HCT116 (cell line): ENCODE data around the gene XRCC2. TPM values are rescaled to one million over a fixed set of nuclear protein-coding genes. Genes with fewer than 3 reads are reported as not detected.

Experiments
- ATAC-seq: fragments of 200-7000 bp; cut with Tn5 transposase; 2 replicates; pipeline ENCODE4 v1.9.1; 2020; ENCODE audit warnings: mild to moderate bottlenecking, moderate library complexity
- BruUV-seq: library from RNA; stranded (reverse); fragments of 400-500 nt; replicated peaks from 2 replicates; lab custom pipeline; 2021; lab: Mats Ljungman, UMichigan
- CTCF ChIA-PET: fragments of 300-600 bp; sonication (Branson Sonifier 250); formaldehyde crosslinking; loops from one replicate; lab custom pipeline; 2021; ENCODE audit warnings: antibody characterized with exemption; lab: Charles Lee
- POLR2A ChIA-PET: fragments of 300-600, 350-600 bp; sonication (Branson Sonifier 250); formaldehyde crosslinking; loops from one replicate; lab custom pipeline; 2021; ENCODE audit warnings: antibody characterized with exemption; lab: Charles Lee
- RAD21 ChIA-PET, 2 experiments: fragments of 300-600 bp; sonication (Branson Sonifier 250); formaldehyde crosslinking; loops; one replicate each; lab custom pipeline; 2023; ENCODE audit warnings: low total read pairs in 2 of 2; ENCODE audit not compliant: uncharacterized antibody in 2 of 2, unreplicated experiment in 2 of 2, low non-redundant PET in 1 of 2; lab: Charles Lee
- DNase-seq: peaks from one replicate; pipeline ENCODE4 v3.0.0-alpha.2; 2010; ENCODE audit warnings: low read depth, low spot score
- H2AFZ ChIP-seq: fragments of 200-600 bp; shearing (Covaris generic), sonication (generic); 2 replicates; pipeline ENCODE4 v1.6.1; 2017; ENCODE audit warnings: low read depth, mixed run types, mixed read lengths, antibody characterized with exemption, low read length; ENCODE audit not compliant: poor library complexity, severe bottlenecking
- H3K27ac ChIP-seq: 2 replicates; pipeline ENCODE4 v1.5.1; 2012; ENCODE audit warnings: low read depth, low read length
- H3K27me3 ChIP-seq: fragments of 200-600 bp; sonication (generic); 2 replicates; pipeline ENCODE4 v1.6.1; 2016; ENCODE audit warnings: mixed run types, low read length, mixed read lengths; ENCODE audit not compliant: insufficient read depth
- H3K36me3 ChIP-seq, 2 experiments: fragments of 200-500 bp in 1 of 2; fragments of 200-600 bp in 1 of 2; sonication (Bioruptor generic) in 1 of 2; sonication (generic) in 1 of 2; 2 replicates each; pipeline versions ENCODE4 v1.5.1 to v1.6.1; 2014 to 2016; ENCODE audit warnings: low read length in 2 of 2, inconsistent platforms in 1 of 2, mixed read lengths in 1 of 2, mixed run types in 1 of 2; ENCODE audit not compliant: insufficient read depth in 2 of 2, control insufficient read depth in 1 of 2
- H3K4me1 ChIP-seq, 2 experiments: fragments of 200-600 bp in 1 of 2; sonication (generic) in 1 of 2; 2 replicates each; pipeline versions ENCODE4 v1.5.1 to v1.6.1; 2012 to 2017; ENCODE audit warnings: low read length in 2 of 2, inconsistent platforms in 1 of 2, mild to moderate bottlenecking in 1 of 2, mixed read lengths in 1 of 2, mixed run types in 1 of 2, moderate library complexity in 1 of 2; ENCODE audit not compliant: insufficient read depth in 2 of 2, control insufficient read depth in 1 of 2
- H3K4me2 ChIP-seq: fragments of 200-600 bp; sonication (generic); 2 replicates; pipeline ENCODE4 v1.6.1; 2017; ENCODE audit warnings: mixed run types, low read length, mixed read lengths
- H3K4me3 ChIP-seq, 2 experiments: fragments of 200-600 bp in 1 of 2; sonication (generic) in 1 of 2; replicated peaks in 1 of 2; 2 replicates each; pipeline ENCODE4 v1.5.1; 2011 to 2016; ENCODE audit warnings: low read length in 2 of 2, control low read depth in 1 of 2, low read depth in 1 of 2, mild to moderate bottlenecking in 1 of 2, mixed read lengths in 1 of 2, mixed run types in 1 of 2
- H3K79me2 ChIP-seq: fragments of 200-600 bp; sonication (generic); 2 replicates; pipeline ENCODE4 v1.6.1; 2017; ENCODE audit warnings: mild to moderate bottlenecking, mixed run types, low read length, moderate library complexity, mixed read lengths; ENCODE audit not compliant: insufficient read depth
- H3K9ac ChIP-seq: fragments of 200-600 bp; sonication (generic); 2 replicates; pipeline ENCODE4 v1.6.1; 2016; ENCODE audit warnings: low read length, mixed read lengths
- H3K9me2 ChIP-seq: fragments of 200-600 bp; sonication (generic), shearing (Covaris generic); 2 replicates; pipeline ENCODE4 v1.6.1; 2017; ENCODE audit warnings: mixed run types, mild to moderate bottlenecking, moderate library complexity; ENCODE audit not compliant: insufficient read depth
- H3K9me3 ChIP-seq, 2 experiments: fragments of 200-500 bp in 1 of 2; fragments of 200-600 bp in 1 of 2; sonication (Bioruptor generic) in 1 of 2; sonication (generic) in 1 of 2; 2 replicates each; pipeline ENCODE4 v1.6.1; 2014 to 2017; ENCODE audit warnings: low read length in 2 of 2, mixed read lengths in 2 of 2, inconsistent platforms in 1 of 2, low read depth in 1 of 2, mild to moderate bottlenecking in 1 of 2, mixed run types in 1 of 2, moderate library complexity in 1 of 2; ENCODE audit not compliant: control insufficient read depth in 1 of 2, insufficient read depth in 1 of 2
- H4K20me1 ChIP-seq: fragments of 200-600 bp; sonication (generic), shearing (Covaris generic); 2 replicates; pipeline ENCODE4 v1.6.1; 2017; ENCODE audit warnings: mixed run types, mild to moderate bottlenecking, moderate library complexity; ENCODE audit not compliant: insufficient read depth
- ATF3 ChIP-seq: IDR thresholded peaks from 2 replicates; pipeline ENCODE4 v1.6.1; 2012
- CBX3 ChIP-seq: IDR thresholded peaks from 2 replicates; pipeline ENCODE4 v1.6.1; 2012; ENCODE audit warnings: low read depth
- REST ChIP-seq: IDR thresholded peaks from 2 replicates; pipeline ENCODE4 v1.6.1; 2012; ENCODE audit warnings: low read depth
- intact Hi-C: fragments of 100-400 bp; cut with micrococcal nuclease; formaldehyde crosslinking; loops from 2 replicates; pipeline ENCODE4 v1.10.0; 2022
- total RNA-seq: library from RNA; stranded (reverse); gene quantifications from one replicate; pipeline ENCODE4 v1.2.1, GENCODE V29; 2021; ENCODE audit not compliant: unreplicated experiment

The XRCC2 gene
- total RNA-seq, 1 experiment from 2014 or later: 14.8 TPM

DNA sequence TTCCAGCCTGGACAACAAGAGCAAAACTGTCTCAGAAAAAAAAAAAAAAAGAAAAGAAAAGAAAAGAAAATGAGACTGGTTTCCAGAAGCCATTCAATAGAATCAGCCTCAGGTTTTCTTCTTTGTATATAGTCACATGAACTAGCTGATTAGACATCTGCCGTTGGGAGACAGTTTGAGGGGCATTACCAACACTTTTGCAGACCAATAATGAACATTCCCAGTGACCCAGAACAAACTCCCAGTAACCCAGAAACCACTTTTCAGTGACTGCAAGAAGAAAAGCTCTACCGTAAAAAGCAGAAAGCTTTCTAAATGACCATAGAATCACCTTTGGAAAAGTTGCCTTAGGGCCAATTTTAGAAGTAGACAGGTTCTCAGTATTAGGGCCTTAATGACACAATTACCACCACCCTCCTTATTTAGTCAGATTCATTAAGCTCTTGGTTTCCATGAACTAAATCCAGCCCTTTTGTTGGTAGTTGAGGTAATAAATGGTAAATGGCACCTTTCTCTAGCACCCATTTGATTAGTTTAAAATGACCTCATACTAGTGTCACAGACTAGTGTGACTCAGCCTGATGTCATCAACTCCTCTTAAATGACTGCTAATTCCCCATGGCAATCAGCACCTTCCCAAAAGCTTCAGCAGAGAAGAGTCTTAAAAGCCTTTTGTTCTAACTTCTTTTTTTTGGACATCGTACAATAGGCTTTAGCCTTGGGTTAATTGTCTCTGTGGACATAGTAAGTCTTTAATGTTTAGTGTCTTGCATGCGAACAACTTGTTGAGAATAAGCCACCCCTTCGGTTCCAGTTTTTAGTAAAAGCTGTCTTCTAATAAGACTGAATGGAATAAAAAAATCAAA, 33.6 kb upstream of the XRCC2 start (continued):
- TF ChIP-seq REST: no peak
- TF ChIP-seq, all 23 proteins: peak for 8

GRCh38 chr7:152704796-152705384, 28.9 kb upstream of the XRCC2 start:
- ChIA-PET RAD21 (no interaction called here), POLR2A (no interaction called here), CTCF (no interaction called here)
- Histone ChIP-seq H3K9me2 (no peaks in the 10 kb centered on the region), H3K4me3 (no peak overlapping the region), H3K36me3 (no peaks in the 10 kb centered on the region), H3K27ac (no peak overlapping the region), H3K4me2 (no peak overlapping the region), H3K79me2 (no peaks in the 10 kb centered on the region), H4K20me1 (no peaks in the 10 kb centered on the region), H2AFZ (no peak overlapping the region), H3K9ac (no peak overlapping the region), H3K9me3 (peaks cover 3 to 9% of the 10 kb centered on the region in 2 experiments; a peak in 1 of 4 replicates), H3K4me1 (peaks cover 6 to 8% of the 10 kb centered on the region in 2 experiments), H3K27me3 (no peaks in the 10 kb centered on the region)
- intact Hi-C loops: no loop called here
- no peak for TF ChIP-seq ATF3
- peak; percentile 88 for TF ChIP-seq CBX3
- DNase-seq (no peak), ATAC-seq (no peak)
- no TSS peak for BruUV-seq
